ENCODE measurements around the gene SCN4B.

The SCN4B gene

DNA sequence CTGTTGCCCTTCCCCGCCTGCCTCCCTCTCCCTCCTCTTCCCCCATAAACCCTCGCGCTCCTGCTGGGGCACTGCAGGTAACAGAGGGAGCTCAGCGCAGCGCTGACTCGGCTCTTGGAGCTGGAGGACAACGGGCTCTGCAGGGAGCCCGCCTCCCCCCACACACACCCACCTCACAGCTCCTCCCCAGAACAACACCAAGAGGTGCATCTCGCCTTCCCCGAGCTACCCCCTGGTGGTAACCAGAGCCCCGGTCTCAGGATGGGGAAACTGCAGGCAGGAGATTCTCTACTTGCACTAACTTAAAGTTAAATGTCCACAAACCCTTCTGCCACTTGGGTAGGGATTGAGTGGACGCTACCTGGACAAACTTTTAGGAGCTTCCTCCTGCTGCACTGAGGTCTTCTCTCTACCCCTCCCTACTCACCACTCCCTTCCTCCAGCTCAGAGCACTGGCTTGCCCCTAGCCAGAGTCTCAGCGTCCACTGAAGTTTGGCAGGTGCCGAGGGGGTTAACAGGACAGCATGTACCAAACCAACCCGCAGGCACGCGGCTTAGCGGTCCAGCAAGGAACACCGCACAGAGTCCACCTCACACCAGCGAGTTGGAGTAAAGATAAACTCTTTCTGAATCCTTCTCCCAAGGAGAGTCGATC lies 4.0 kb upstream of the SCN4B start:
- no peak for DNase-seq (ENCODE audit: low read depth)
- no peak overlapping the region for H3K4me3 ChIP-seq (ENCODE audit: low read length)
- TF ChIP-seq, protein P1, sequence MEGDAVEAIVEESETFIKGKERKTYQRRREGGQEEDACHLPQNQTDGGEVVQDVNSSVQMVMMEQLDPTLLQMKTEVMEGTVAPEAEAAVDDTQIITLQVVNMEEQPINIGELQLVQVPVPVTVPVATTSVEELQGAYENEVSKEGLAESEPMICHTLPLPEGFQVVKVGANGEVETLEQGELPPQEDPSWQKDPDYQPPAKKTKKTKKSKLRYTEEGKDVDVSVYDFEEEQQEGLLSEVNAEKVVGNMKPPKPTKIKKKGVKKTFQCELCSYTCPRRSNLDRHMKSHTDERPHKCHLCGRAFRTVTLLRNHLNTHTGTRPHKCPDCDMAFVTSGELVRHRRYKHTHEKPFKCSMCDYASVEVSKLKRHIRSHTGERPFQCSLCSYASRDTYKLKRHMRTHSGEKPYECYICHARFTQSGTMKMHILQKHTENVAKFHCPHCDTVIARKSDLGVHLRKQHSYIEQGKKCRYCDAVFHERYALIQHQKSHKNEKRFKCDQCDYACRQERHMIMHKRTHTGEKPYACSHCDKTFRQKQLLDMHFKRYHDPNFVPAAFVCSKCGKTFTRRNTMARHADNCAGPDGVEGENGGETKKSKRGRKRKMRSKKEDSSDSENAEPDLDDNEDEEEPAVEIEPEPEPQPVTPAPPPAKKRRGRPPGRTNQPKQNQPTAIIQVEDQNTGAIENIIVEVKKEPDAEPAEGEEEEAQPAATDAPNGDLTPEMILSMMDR (IDR thresholded peaks at IDR 0.05; ENCODE audit: insufficient read depth, low read depth, low read length, missing control alignments) = no peak

DNA sequence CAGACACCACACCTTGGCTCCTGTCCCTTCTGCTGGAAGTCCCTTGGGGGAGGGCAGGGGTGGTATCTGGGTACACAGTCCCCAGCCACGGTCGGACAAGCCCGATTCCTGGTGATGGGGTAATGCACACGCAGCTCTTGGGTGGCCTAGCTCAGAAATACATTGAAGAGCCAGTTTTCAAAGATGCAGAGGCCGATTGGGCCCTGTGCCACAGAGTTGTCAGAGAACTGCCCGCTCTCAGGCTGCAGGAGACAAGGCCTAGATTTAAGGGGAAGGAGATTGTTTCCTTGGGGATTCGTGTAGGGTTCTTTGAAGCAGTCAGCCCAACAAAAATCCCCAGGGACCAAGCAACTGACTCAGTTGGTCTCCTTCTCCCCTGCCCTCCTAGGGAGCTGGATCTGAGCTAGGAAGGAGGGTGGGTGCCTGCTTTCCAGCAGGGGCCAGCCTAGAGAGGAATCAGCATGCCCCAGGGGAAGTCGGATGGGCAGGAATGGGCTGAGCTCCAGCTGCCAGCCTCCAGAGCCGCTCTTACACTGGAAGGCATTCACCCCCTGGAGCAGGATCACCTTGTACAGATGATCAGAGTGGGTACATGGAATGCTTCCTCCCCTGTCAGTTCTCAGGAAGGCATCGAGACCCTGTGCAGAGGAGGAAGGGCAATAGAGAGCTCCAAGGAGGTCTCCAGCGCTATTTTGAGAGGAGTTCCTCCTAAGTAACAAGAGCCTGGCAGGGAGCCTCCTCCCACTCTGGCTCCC lies 3.3 kb upstream of the SCN4B start:
- TF ChIP-seq, protein P1 (IDR thresholded peaks at IDR 0.05; ENCODE audit: insufficient read depth, low read depth, low read length, missing control alignments) = no peak

DNA sequence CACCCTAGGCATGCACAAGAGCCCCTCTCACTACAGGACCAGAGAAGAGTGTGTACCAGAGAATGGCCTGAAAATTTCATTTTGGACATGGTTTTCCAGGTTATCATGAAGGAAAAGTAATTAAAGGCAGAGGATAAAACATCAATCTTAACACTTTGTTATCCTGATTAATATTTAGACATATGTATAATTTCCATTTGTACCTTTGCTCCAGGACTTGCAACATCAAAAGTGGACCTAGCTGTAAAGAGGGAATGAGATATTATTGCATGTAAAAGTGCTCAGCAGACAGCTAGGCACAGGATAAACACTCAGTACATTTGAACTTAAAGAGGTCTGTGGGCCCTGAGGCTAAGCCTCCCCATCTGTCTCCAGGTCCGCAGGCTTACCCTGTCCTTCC lies 2.0 kb upstream of the SCN4B start:
- no peak overlapping the region for H3K4me3 ChIP-seq (ENCODE audit: low read length)

More for the DNA sequence above, 3.3 kb upstream of the SCN4B start:
- no peak for DNase-seq (ENCODE audit: low read depth)
- H3K4me3 ChIP-seq (ENCODE audit: low read length) = no peak overlapping the region

DNA sequence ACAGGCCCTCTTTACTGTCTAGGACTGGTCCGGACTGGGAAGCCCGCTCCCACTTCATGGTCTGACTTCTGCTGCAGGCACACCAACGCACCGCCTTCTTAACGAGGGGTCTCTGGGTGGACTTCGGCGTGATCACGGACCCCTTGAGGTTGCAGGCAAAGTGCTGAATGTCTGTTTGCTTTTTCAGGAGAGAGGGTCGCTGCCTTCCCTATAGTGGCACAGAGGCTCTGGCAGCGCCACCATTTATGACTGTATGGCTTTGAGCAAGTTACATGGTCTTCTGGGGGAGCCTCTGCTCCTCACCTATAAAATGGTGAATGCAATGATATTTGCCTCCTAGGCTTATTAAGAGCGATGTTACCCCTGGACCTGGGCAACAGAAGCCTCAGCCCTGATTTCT lies 1.4 kb upstream of the SCN4B start:
- no peak for DNase-seq (ENCODE audit: low read depth)
- TF ChIP-seq, protein P1 (IDR thresholded peaks at IDR 0.05; ENCODE audit: insufficient read depth, low read depth, low read length, missing control alignments) = no peak
- no peak overlapping the region for H3K4me3 ChIP-seq (ENCODE audit: low read length)

More for the DNA sequence above, 2.0 kb upstream of the SCN4B start:
- DNase-seq (ENCODE audit: low read depth) = no peak
- TF ChIP-seq, protein P1 (IDR thresholded peaks at IDR 0.05; ENCODE audit: insufficient read depth, low read depth, low read length, missing control alignments) = no peak

DNA sequence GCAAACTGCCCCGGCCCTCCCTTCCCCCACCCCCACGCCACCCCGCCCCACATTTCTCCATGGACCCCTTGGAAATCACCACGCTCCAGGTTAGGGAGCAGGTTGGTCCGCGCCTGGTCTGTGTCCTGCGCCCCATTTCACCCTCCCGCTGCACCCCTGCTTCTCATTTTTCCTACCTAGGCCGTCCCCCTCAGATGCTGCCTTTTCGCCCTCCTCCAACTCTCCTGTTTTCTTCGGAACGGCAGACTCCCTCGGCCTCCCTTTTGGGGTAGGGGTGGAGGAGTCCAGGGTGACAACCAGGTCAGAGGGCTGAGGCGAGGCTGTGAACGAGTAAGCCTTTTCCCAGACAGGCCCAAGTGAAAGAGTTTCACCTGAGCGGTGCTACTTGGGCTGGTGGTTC lies 893 bp upstream of the SCN4B start:
- DNase-seq (ENCODE audit: low read depth) = no peak
- H3K4me3 ChIP-seq (ENCODE audit: low read length) = no peak overlapping the region
- TF ChIP-seq, protein P1 (IDR thresholded peaks at IDR 0.05; ENCODE audit: insufficient read depth, low read depth, low read length, missing control alignments) = no peak

DNA sequence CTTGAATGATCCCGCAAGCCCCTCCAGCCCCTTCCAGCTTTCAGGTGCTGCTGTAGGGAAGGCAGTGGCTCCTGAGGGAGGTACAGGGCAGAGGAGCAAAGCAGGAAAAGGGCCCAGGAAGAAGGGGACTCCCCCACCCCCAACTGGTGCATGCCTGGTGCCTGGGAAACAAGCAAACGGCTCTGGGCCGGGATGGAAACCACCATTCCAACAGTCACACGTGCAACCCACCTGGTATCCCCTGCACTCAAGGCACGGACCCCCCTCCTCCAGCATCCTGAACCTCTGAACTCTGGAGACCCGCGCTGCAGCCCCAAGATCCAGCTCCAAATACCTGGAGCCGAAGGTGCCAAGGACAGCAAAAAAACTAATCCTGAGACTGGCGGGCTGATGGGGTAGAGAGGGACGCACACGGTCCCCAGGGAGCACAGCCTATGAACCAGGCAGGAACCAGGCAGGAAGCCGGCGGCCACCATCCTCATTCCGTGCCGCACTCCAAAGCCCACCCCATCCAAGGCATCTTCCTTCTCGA lies 537 bp downstream of the SCN4B start:
- no peak for DNase-seq (ENCODE audit: low read depth)
- TF ChIP-seq, protein P1 (IDR thresholded peaks at IDR 0.05; ENCODE audit: insufficient read depth, low read depth, low read length, missing control alignments) = no peak
- H3K4me3 ChIP-seq (ENCODE audit: low read length) = peak overlapping the region; percentile 49

Measured in epithelial cell of esophagus (primary cell).